ENCODE results near the gene NRG4.
A peak's percentile ranks its signal among the peaks of the same experiment; 100 is the strongest.

NRG4 gene

GRCh38 chr15:76006136-76006778 is 6.0 kb downstream of the NRG4 start:
- POLR2A ChIA-PET, result no interaction called here
- no peaks in the 10 kb centered on the region for H3K36me3 ChIP-seq (ENCODE audit: control insufficient read depth in 2 of 2, insufficient read depth in 1 of 2, low read length in 2 of 2)
- CTCF ChIA-PET, result interaction anchor here (0.5 to 1.3 kb wide), 3 partner anchors 24 to 133 kb away, joined by 4 to 5 read pairs (median 4); no protein-coding TSS in a partner anchor
- no peaks in the 10 kb centered on the region for H3K4me1 ChIP-seq (ENCODE audit: control insufficient read depth, insufficient read depth, low read length)
- TF ChIP-seq ZNF404 (tag by site-specific recombination; IDR thresholded peaks at IDR 0.05) (no peak), PATZ1 (tag by site-specific recombination; IDR thresholded peaks at IDR 0.05) (no peak), ZNF114 (tag by site-specific recombination; IDR thresholded peaks at IDR 0.05) (no peak), ZFHX2 (tag by site-specific recombination; conservative IDR thresholded peaks at IDR 0.05) (no peak), ZNF433 (tag by site-specific recombination; IDR thresholded peaks at IDR 0.05; ENCODE audit: low read depth) (no peak), ZNF324 (tag by site-specific recombination; IDR thresholded peaks at IDR 0.05) (no peak), ZNF776 (tag by site-specific recombination; IDR thresholded peaks at IDR 0.05; ENCODE audit: borderline replicate concordance) (no peak), ZNF280D (tag by site-specific recombination; IDR thresholded peaks at IDR 0.05) (no peak), PRDM4 (tag by site-specific recombination; IDR thresholded peaks at IDR 0.05) (no peak), ZNF544 (tag by site-specific recombination; IDR thresholded peaks at IDR 0.05) (no peak), KLF8 (tag by site-specific recombination; IDR thresholded peaks at IDR 0.05) (no peak), SETDB1 (IDR thresholded peaks at IDR 0.05; ENCODE audit: insufficient read length, low read length) (no peak), RBAK (tag by site-specific recombination; IDR thresholded peaks at IDR 0.05) (no peak), BCL11A (tag by site-specific recombination; IDR thresholded peaks at IDR 0.05; ENCODE audit: low read depth) (no peak), ZNF555 (tag by site-specific recombination; conservative IDR thresholded peaks at IDR 0.05) (no peak), ZNF664 (tag by site-specific recombination; IDR thresholded peaks at IDR 0.05) (no peak)
- H3K9me3 ChIP-seq (ENCODE audit: control insufficient read depth, insufficient read depth, low read depth, low read length), result no peaks in the 10 kb centered on the region
- H3K4me3 ChIP-seq (ENCODE audit: low read depth, low read length), result no peak overlapping the region
- H3K27ac ChIP-seq (ENCODE audit: extremely low read depth, low read depth, low read length), result no peak overlapping the region

- CTCF ChIA-PET, result interaction anchor here (0.6 kb wide), 1 partner anchor 22 kb away, joined by 4 read pairs; no protein-coding TSS in a partner anchor
Measured at GRCh38 chr15:76003364-76003763, 8.9 kb downstream of the NRG4 start.

More at GRCh38 chr15:76003364-76003763, 8.9 kb downstream of the NRG4 start:
- no peaks in the 10 kb centered on the region for H3K9me3 ChIP-seq (ENCODE audit: control insufficient read depth, insufficient read depth, low read depth, low read length)
- H3K4me1 ChIP-seq (ENCODE audit: control insufficient read depth, insufficient read depth, low read length), result no peaks in the 10 kb centered on the region
- no peak overlapping the region for H3K4me3 ChIP-seq (ENCODE audit: low read depth, low read length)
- no peak for TF ChIP-seq ZNF645 (tag by site-specific recombination; IDR thresholded peaks at IDR 0.05)
- TF ChIP-seq ZNF558 (tag by site-specific recombination; IDR thresholded peaks at IDR 0.05), result peak; percentile 98
- no peak for TF ChIP-seq ZBTB20 (tag by site-specific recombination; IDR thresholded peaks at IDR 0.05)
- TF ChIP-seq ZNF585B (tag by site-specific recombination; IDR thresholded peaks at IDR 0.05), result no peak
- no peak for TF ChIP-seq ZNF76 (tag by site-specific recombination; IDR thresholded peaks at IDR 0.05; ENCODE audit: borderline replicate concordance, low read depth)
- no peak overlapping the region for H3K27ac ChIP-seq (ENCODE audit: extremely low read depth, low read depth, low read length)
- H3K36me3 ChIP-seq (ENCODE audit: control insufficient read depth in 2 of 2, insufficient read depth in 1 of 2, low read length in 2 of 2), result no peaks in the 10 kb centered on the region
- POLR2A ChIA-PET, result no interaction called here
